ENCODE results near the gene DMXL1.

Gene DMXL1

DNA sequence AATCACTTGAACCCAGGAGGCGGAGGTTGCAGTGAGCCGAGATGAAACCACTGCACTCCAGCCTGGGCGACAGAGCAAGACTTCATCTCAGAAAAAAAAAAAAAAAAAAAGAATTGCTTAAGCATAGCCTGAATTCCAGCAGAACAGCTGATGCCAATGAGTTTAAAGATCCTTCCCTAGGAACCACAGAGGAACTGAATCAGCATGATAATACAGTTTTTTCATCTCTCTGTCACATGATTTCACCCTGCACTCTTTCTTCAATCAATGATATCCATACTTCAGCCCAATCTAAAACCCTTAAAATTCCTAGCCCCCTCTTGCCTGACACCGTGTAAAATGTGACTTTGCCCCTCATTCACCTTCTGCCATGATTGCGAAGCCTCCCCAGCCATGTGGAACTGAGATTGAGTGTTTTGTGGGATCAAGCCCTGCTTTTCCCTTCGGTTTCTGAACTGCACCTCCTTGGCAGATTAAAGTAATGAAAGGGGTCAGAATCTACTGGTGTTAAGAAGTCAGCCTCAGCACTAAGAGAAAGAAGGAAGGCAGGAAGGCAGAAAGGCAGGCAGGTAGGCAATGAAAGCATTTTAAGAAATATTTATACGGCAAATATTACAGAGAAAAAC, 20.9 kb upstream of the DMXL1 start:
- H3K27ac ChIP-seq, result no peak overlapping the region
- no peak for TF ChIP-seq ZFX (IDR thresholded peaks at IDR 0.05)
- TF ChIP-seq, protein P1, sequence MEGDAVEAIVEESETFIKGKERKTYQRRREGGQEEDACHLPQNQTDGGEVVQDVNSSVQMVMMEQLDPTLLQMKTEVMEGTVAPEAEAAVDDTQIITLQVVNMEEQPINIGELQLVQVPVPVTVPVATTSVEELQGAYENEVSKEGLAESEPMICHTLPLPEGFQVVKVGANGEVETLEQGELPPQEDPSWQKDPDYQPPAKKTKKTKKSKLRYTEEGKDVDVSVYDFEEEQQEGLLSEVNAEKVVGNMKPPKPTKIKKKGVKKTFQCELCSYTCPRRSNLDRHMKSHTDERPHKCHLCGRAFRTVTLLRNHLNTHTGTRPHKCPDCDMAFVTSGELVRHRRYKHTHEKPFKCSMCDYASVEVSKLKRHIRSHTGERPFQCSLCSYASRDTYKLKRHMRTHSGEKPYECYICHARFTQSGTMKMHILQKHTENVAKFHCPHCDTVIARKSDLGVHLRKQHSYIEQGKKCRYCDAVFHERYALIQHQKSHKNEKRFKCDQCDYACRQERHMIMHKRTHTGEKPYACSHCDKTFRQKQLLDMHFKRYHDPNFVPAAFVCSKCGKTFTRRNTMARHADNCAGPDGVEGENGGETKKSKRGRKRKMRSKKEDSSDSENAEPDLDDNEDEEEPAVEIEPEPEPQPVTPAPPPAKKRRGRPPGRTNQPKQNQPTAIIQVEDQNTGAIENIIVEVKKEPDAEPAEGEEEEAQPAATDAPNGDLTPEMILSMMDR (conservative IDR thresholded peaks at IDR 0.05), result no peak

DNA sequence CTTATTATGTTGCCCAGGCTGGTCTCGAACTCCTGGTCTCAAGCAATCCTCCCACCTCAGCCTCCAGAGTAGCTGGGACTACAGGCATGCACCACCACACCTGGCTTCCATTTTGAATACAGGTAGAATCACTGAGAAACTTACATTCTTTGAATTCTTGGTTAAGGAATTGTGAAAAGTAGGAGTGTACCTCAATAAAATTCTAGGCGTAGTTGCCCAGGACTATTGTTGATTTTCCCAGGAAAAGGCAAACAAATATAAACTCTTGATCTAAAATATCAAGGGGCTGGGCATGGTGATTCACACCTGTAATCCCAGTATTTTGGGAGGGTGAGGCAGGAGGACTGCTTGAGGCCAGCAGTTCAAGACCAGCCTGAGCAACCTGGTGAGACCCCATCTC, 16.8 kb upstream of the DMXL1 start:
- no peak overlapping the region for H3K27ac ChIP-seq
- TF ChIP-seq, protein P1 (conservative IDR thresholded peaks at IDR 0.05), result no peak
- TF ChIP-seq ZFX (IDR thresholded peaks at IDR 0.05), result no peak

DNA sequence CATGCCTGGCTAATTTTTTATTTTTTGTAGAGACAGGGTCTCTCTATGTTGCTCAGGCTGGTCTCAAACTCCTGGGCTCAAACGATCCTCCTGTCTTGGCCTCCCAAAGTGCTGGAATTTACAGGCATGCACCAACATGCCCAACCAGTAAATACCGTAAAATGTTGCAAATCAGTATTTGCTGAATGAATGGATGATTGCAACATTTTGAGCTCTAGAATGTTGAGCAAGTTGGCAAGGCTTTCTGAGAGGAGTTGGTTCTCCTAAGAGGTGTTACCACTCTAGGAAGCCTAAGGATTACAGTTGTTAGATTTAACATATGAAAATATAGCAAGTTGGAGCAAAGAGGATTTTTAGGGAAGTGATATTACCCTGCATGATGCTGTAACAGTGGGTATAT, 15.6 kb upstream of the DMXL1 start:
- TF ChIP-seq ZFX (IDR thresholded peaks at IDR 0.05), result no peak
- TF ChIP-seq, protein P1 (conservative IDR thresholded peaks at IDR 0.05), result no peak
- no peak overlapping the region for H3K27ac ChIP-seq

DNA sequence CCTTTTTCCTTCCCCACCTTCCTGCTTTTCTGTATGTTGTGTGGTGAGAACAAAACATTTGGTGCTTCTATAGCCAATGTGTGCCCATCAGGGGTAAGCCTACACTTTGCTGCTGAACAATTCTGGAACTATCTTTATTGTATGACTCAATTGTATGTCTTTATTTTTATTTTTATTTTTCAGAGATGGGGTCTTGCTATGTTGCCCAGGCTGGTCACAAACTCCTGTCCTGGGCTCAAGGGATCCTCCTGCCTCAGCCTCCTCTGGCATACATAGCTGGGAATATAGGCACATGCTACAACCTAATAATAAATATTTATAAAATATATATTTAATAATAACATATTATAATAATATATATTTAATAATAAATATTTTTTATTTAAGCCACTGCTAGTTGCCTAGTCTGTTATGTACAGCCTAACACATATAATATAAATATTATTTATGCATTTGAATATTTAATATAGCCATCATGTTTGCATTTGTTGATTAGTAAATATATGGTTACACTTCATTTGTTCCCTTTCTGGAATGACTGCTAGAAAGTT, 11.8 kb upstream of the DMXL1 start:
- no peak for TF ChIP-seq ZFX (IDR thresholded peaks at IDR 0.05)
- TF ChIP-seq, protein P1 (conservative IDR thresholded peaks at IDR 0.05), result no peak
- no peak overlapping the region for H3K27ac ChIP-seq

DNA sequence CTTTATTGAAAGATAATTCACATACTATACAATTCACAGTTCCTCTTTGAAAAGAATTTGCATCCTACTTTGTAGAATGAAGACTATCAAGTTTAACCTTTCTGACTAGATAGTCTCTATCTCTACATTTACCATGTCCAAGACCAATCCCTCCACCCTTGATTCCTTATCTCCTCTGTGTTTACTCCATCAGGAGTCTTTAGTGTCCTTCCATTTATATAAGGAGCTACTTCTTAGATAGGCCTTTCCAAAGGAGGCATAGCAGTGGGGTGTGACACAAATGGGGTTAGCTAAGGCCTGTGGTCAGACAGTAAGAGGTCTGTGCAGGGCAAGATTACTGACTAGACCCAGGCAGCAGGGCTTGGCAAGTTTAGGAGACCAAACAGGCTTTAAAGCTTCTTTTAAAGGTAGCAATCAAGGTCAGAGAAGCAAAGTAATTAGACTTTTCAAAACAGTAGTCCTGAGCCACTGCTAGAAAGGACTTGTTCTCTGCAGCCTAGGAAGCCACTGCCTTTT, 11.1 kb upstream of the DMXL1 start:
- H3K27ac ChIP-seq, result no peak overlapping the region
- TF ChIP-seq, protein P1 (conservative IDR thresholded peaks at IDR 0.05), result no peak
- no peak for TF ChIP-seq ZFX (IDR thresholded peaks at IDR 0.05)

DNA sequence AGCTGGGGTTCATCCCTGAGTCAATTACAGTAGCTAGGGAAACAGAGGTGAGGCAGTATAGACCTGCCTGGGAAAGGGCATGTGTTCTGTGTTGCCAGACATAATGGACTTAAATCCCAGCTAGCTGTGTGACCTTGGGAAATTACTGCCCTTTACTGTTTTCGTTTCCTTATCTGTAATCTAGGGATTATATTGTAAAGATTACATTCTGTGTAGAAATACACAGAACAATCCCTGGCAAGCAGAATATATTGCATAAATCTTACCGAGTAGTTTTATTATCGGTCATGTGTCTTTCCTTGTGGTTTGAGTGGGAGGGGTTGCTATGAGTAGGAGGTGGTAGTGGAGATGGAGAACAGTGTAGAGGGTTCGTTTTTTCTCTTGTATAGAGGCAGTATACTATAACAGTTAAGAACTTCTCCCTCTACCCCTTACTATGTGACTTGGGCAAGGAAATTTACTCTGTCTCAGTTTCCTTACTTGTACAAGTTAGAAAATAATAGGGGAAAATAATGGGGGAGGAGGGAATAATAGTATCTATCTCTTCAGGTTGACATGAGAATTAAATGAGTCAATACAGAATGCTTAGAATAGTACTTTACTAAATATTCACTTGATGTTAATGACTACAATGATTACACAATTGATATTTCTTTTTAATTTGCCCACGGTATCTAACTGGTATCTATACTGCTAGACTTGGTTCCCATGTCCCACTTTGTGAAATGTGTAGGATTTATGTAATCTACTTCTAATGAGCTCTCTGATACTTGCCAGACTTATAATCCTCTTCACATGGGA, 7.1 kb upstream of the DMXL1 start:
- TF ChIP-seq, protein P1 (conservative IDR thresholded peaks at IDR 0.05), result no peak
- TF ChIP-seq ZFX (IDR thresholded peaks at IDR 0.05), result no peak
- no peak overlapping the region for H3K27ac ChIP-seq

DNA sequence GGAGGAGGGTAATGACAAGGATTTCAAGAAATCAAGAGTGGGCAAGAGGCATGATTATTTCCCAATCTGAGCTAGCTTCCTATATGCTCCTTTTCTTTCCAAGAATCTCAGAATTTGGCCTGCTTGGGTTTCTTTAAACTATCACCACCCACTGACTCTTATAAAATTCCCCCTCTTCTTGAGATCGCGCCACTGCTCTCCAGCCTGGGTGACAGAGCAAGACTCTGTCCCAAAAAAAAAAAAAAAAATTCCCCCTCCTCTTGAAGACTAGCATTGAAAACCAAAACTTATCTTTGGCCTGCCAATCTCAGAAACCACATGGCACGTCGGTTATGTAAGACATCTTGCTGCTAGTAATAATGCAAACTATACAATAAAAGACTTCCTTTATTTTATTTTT, 3.4 kb upstream of the DMXL1 start:
- H3K27ac ChIP-seq, result no peak overlapping the region
- no peak for TF ChIP-seq ZFX (IDR thresholded peaks at IDR 0.05)
